ENCODE results near the gene ZNF184.

DNA sequence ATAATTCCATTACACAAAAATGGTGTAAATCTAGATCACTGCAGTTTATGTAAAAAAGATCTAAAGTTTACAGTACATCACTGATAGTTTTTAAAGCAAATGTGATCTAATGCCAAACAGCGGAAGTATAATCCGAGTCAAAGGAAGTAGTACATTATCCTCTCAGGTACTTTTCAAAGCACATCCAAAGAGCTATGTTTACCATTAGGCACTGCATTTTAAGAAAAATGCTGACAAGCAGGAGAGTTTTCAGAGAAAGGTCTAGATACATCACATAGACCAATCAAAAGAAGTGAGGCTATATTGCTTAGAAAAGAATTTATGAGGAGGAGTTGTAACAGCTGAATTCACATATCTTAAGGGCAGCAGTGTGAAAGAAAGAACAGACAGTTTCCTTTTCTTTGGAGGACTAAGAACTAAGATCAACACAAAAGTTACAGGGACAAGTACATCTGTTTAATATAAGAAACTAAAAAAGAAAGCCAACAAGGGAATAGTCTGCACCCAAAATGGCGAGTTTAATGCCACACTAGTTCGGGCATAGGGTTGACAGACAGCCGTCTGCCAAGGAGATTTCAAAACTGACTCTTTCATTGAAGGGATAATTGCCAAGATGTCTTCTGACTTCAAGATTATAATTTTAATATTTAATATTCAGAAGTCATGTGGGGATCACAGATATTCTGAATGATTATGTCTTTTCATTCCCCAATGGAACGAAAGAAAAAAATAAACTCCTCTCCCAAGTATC, 1.4 kb downstream of the ZNF184 start:
- TF ChIP-seq POLR2AphosphoS5 (IDR thresholded peaks at IDR 0.05; ENCODE audit: low read length) (no peak), POLR2A (IDR thresholded peaks at IDR 0.05; ENCODE audit: low read depth, low read length) (no peak), EZH2 (IDR thresholded peaks at IDR 0.05; ENCODE audit: borderline replicate concordance, control insufficient read depth, low read depth, low read length) (no peak), HDGF (IDR thresholded peaks at IDR 0.05) (no peak), TCF7 (IDR thresholded peaks at IDR 0.05; ENCODE audit: borderline replicate concordance) (no peak), ZBTB4 (CRISPR knock-in tag; IDR thresholded peaks at IDR 0.05) (no peak)

All from GM12878 (cell line).